HG02588 (cell line): ENCODE measurements around the gene MADCAM1.

ENCODE experiments used
- ATAC-seq: cut with Tn5 transposase; IDR thresholded peaks from one replicate; pipeline ENCODE4 v1.9.1; 2021; ENCODE audit warnings: mild to moderate bottlenecking, moderate library complexity; ENCODE audit not compliant: unreplicated experiment

The MADCAM1 gene

DNA sequence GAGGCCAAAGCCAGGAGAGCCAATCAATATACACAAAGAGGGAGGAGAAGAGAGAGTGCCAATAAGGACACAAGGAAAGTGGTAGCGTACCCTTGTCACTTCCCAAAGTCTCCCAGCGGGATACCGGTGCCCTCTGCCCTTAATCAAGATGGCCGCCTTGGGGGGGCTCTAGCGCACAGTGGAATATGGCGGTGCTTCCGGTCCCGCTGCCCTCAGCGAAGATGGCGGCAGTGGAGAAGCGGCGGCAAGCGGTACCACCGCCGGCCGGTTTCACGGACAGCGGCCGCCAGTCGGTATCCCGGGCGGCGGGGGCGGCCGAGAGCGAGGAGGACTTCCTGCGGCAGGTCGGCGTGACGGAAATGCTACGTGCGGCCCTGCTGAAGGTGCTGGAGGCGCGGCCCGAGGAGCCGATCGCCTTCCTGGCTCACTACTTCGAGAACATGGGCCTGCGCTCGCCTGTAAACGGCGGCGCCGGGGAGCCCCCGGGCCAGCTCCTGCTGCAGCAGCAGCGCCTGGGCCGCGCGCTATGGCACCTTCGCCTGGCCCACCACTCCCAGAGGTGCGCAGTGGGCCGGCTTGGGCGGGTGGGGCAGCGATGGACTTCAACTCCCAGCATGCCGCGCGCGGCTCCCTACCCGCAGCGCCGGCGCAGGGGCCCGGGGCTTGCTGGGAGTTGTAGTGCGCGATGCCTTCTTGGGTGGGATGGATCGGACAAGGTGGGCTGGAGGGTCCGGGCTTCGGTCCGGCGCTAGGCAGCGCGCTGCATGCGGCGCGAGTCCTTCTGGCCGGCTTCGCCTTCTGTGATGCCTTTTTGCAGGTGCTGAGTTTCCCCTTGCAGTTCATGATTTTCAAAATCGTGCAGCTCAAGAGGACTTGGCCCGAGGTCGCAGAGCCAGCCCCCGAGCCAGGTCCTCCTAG is 11.3 kb downstream of the MADCAM1 start, which contains the start of gene TPGS1:
Gene TPGS1 (plus strand): TSS at position 212 of the 918 bp plus-strand sequence. CDS start 10 bp downstream, at position 222.
- peak; percentile 47 for ATAC-seq

DNA sequence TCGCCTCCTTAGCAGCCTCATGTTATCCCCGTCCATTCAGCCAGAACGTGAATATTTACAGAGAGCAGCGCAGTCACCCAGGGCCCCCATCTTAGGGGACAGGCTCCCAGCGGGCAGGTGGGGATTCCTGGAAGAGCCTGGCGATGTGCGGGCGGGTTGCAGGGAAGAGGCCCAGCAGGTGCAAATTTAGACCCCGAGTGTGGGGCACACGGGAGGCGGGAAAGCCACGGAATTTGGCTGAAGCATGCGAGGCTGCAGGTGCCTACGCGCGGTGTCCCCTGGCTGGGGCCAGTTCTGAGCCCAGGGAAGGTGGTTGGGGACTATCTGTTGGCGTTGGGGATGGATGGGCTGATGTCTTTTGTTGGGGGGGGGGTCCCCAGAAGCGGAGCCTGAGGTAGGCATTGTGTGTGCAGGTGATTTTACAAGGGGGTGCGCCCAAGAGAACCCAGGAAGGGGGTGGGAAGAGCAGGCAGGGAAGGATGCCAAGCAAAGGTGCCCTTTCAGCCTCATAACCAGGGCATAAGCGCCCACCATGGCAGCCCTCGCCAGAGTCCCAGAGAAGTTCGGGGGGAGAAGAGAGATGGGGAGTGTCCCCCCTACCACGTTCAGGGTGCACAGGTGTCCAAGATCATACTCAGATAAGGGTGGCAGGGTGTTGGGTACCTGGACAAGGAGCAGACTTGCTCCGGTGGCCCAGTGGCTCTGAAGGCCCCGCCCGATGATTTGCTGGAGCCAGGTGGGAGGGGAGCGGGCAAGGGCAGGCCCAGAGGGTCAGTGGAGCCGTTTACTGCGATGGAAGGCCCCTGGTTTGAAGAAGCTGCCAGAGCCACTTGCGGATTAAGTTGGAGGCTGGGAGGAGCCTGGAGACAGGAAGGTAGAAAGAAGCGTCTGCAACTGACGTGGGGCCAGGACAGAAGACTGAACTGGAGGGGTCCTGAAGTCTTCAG is 12.2 kb downstream of the MADCAM1 start:
- no peak for ATAC-seq

DNA sequence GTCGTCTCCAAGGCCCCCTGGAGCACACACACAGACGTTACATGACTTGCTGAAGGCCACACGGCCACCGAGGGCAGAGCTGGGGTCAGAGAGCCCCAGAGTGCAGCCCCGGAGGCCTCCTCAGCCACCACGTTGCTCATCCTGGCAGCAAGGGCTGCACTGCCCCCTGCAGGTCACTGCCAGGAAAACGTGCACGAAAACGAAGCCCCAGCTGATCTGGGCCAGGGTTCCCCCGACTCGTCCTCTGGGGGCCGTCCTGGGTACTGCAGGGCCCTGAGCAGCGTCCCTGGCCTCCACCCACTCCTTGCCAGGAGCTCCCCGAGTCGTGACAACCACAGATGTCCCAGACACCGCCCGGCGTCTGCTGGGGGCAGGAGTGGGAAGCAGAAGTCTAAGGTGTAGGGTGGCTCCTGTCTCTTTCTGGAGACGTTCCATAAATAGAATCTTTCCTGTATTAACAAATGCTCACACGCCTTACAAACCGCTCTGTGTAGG is 14.4 kb downstream of the MADCAM1 start:
- ATAC-seq = no peak

DNA sequence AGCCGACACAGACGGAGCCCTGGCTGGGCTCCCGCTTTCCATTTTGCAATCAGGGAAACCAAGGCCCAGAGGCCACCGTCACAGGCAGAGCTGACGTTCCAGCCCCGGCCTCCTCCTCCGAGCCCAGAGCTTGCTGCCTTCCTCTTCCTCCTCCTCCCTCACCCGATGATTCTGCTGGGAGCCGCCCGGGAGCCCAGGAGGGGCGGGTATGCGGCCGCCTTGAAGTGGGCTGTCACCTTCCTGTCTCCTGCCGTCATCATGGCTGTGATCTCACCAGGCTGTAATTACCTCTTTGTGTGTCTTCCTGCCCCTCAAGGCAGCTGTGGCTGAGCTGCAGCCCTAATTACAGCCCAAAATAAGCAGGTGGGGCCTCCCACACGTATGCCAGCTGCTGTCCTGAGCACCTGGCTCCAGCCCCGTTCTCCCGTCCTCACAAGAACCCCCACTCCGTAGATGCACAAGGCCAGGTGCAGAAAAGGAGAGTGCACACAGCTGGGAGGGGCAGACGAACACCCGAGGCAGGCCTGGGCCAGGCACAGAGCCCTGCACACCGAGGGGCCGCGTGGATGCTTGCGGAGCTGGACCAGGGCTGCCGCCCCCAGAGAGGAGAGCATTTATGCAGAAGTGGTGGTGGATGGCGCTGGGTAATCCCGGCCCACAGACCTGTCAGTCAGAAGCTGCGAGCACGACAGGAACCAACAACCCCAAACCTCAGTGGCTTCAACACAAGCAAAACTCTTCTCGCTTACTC is 15.0 kb downstream of the MADCAM1 start:
- ATAC-seq = no peak

DNA sequence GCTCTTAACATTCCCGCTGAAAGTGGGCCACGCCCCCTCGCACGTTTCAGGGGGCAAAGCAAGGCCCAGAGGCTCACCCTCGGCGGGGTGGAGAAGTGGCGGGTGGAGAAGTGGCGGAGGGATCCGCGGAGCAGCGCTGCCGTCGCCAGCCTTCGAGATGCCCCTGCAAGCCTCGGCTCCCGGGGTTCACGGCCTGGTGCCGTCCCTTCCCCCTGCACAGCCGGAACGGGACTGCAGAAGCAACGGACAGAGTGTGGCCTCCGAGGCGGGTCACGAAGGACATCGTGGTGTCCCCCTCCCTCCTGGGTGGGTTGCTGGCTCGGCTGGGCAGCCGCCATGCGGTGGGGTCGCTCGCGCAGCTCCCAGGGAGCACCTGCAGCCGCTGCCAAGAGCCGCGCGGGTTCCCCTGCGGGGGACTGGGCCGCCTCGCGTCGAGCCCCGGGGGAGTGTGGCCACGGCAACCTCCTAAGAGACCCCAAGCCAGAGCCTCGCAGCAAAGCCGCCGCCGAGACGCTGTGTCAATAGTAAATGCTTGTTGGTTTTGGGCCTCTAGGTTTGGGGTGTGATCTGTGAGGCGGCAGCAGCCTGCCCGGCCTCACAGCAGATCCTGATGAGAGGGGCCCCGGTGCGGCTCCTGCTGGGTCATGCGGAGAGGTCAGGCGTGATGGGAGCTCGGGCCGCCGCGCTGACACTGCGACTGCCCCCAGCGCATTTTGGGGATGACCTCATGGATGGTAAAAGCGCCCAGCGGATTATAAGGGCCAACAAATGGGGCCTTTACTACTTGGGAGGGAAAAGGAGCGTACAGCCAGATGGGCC is 16.5 kb downstream of the MADCAM1 start:
- ATAC-seq = no peak

DNA sequence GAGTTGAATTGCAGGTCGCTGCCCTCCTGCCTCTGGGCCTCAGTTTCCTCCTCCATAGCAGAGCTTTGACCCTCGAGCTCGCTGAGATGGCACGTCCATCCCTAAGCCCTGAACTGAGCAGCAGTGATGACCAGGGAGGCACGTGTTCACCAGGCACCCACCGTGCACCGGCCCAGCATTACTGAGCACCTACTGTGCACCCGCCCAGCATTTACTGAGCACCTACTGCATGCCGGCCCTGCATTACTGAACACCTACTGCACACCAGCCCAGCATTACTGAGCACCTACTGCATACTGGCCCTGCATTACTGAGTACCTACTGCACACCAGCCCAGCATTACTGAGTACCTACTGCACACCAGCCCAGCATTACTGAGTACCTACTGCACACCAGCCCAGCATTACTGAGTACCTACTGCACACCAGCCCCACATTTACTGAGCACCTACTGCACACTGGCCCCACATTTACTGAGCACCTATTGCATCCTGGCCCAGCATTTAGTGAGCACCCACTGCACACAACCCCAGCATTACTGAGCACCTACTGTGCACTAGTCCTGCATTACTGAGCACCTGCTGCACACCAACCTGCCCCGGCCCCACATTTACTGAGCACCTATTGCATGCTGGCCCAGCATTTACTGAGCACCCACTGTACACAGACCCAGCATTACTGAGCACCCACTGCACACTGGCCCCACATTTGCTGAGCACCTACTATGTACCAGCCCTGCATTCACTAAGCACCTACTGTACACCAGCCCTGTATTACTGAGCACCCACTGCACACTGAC is 17.3 kb downstream of the MADCAM1 start:
- ATAC-seq = no peak

DNA sequence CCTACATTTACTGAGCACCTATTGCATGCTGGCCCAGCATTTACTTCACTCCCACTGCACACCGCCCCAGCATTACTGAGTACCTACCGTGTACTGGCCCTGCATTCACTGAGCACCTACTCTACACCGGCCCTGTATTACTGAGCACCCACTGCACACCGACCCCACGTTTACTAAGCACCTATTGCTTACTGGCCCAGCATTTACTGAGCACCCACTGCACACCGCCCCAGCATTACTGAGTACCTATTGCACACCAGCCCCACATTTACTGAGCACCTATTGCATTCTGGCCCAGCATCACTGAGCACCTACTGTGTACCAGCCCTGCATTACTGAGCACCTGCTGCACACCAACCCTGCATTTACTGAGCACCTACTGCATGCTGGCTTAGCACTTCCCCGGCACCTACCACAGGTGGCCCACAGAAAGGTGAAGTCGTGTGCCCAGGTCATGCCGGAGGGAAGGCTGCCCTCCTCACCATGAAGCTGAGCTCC is 17.9 kb downstream of the MADCAM1 start:
- no peak for ATAC-seq

DNA sequence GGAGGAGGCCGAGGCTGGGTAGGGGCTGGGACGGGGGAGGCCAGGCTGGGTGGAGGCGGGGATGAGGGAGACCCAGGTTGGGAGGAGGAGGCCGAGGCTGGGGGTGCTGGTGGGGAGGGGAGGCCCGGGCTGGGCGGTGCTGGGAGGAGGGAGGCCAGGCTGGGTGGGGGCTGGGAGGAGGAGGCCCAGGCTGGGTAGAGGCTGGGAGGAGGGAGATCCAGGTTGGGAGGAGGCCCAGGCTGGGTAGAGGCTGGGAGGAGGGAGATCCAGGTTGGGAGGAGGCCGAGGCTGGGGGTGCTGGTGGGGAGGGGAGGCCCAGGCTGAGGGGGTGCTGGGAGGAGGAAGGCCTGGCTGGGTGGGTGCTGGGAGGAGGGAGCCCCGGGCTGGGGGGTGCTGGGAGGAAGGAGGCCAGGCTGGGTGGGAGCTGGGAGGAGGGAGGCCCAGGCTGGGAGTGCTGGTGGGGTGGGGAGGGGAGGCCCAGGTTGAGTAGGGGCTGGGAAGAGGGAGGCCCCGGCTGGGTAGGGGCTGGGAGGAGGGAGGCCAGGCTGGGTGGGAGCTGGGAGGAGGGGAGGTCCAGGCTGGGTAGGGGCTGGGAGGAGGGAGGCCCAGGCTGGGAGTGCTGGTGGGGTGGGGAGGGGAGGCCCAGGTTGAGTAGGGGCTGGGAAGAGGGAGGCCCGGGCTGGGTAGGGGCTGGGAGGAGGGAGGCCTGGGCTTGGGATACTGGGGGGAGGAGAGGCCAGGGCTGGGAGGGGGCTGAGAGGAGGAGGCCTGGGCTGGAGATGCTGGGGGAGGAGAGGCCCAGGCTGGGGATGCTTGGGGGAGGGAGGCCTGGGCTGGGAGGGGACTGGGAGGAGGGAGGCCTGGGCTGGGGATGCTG is 21.7 kb downstream of the MADCAM1 start:
- no peak for ATAC-seq

DNA sequence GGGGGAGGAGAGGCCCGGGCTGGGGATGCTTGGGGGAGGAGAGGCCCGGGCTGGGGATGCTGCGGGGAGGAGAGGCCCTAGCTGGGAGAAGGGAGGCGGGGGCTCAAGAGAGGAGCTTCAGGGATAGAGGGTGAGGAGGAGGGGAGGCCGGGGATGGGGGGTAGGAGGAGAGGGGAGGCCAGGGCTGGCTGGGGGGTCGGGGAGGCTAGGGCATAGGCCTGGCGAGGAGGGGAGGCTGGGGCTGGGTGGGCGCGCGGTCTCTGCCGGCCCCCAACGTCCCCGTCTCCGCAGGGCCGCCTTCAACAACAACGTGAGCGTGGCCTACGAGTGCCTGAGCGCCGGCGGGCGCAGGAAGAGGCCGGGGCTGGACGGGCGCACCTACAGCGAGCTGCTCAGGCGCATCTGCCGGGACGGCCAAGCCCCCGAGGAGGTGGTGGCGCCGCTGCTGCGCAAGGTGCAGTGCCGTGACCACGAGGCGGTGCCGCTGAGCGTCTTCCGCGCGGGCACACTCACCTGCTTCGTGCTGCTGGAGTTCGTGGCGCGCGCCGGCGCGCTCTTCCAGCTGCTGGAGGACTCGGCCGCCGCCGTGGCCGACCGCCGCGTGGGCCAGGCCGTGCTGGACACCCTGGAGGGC is 22.4 kb downstream of the MADCAM1 start:
- ATAC-seq = no peak

DNA sequence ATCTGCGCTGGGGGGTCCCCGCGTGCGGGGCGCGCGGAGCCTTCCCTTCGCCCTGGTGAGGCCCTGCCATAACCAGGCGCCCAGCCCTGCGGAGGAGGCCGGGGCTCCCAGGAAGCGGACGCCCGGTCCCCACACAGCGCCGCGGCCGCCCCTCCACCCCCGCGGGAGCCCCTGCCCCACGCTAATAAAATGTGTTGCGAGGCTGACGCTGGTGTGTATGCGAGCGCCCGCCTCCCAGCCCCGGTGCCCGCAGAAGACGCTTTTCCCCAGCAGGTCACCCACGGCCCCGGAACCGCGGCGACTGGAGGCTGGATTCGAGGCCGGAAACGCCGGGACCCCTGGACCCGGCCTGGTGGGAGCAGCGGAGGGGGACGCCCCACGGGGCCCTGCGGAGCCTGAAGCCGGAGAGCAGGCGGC is 23.2 kb downstream of the MADCAM1 start:
- no peak for ATAC-seq

DNA sequence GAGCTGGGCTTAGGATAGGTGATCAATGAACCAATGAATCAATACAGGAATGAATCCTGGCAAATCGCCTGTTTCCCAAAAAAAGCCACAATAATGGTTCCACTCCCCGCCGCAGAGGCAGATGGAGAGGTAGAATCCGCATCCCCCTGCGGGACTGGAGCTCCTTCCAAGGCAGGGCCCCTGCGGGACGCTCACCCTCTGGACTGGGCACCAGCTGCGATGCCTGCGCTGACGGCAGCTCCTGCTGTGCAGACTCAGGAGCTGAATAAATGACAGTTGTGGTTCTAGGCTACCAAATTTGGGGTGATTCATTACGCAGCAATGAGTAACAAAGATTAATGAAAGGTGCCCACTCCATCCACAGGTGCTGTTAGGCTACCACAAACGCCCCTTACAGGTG is 26.4 kb downstream of the MADCAM1 start:
- no peak for ATAC-seq

DNA sequence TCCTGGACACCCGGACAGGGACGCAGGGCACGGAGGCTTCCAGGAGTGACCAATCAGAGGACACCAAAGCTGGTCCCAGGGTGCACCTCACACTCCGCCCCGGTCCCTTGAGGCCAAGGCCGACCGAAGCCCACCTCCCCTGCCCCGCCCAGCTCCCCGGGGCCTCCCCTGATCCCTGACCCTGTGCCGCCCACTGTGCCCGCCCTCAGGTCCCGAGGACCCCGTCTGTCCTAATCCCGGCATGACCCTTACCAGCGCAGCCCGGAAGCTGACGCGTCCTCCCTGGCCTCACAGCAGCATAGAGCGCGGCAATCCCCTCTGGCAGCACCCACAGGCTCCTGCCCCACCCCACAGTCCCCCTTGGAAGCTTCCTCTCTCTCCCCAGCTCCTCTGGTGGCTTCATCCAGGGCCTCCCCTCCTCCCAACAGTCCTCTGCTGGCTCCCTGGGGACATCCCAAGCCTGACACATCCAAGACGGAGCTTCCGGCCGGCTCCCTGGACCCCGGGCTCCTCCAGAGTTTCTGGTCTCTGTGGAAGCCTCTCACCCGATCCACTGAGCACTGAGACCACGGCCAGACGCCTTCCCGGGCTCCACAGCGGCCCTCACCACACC is 27.9 kb downstream of the MADCAM1 start:
- no peak for ATAC-seq

DNA sequence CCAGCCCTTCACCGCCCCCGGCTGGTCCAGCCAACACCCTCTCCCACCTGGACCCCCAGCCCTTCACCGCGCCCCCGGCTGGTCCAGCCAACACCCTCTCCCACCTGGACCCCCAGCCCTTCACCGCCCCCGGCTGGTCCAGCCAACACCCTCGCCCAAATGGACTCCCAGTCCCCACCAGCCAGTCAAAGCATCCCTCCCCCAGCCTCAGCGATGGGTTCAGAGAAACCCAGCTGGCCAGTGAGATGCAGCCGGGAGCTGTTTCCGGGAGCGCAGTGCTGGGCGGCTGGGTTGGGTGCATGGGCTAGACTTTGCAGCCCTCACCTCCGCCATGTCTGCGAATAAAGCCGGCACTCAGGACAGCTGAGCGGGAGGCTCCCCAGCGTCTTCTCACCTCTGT is 28.7 kb downstream of the MADCAM1 start:
- ATAC-seq = no peak

DNA sequence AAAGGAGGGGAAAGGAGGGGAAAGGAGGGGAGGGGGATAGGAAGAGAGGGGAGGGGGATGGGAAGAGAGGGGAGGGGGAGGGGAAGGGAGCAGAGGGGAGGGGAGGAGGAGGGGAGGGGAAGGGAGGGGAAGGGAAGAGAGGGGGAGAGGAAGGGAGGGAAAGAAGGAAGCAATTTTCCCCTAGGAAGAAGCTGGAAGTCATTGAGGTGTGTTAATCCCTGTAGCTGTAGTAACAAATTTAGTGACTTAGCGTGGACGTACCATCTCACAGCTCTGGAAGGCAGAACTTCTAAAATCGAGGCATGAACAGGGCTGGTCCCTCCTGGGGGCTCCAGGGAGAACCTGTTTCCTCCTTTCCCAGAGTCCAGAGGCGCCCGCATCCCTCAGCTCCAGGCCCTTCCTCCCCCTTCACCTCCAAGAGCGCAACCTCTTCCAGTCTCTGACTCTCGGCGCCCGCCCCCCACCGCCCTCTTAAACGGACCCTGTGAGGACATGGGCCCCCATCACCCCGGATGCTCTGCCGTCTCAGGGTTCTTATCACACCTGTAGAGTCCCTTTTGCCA is 29.7 kb downstream of the MADCAM1 start:
- ATAC-seq = no peak

DNA sequence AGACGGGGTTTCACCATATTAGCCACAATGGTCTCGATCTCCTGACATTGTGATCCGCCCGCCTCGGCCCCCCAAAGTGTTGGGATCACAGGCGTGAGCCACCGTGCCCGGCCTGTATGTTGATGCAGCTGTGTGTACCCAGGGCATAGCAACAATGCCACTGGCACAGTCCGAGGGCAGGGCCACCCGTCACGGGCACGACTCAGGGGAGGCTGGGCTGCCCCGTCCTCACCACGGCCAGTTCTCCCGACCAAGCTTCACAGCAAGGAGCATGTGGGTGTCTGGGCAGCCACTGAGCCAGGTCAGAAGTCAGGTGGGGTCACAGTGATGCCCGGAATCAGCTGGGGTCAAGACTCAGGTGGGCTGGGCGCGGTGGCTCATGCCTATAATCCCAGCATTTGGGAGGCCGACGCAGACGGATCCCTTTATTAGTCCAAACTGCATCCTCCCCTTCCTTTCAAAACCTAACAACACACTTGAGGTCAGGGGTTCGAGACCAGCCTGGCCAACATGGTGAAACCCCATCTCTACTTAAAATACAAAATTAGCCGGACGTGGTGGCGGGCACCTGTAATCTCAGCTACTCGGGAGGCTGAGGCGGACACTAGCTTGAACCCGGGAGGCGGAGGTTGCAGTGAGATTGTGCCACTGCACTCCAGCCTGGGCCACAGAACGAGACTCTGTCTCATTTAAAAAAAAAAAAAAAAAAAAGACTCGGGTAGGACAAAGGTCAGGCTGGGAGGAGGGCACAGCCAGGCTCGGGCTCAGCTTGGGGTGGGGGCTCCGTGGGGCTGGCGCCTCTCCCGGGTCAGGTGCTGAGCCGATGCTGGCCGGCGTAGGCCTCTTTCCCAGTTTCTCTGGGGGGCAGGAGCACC is 34.1 kb downstream of the MADCAM1 start:
- no peak for ATAC-seq
